HEK293T (cell line): Measurements from ENCODE around the gene ZNF184.

Source experiments
- CTCF ChIA-PET: fragments of 350-600 bp; formaldehyde crosslinking; extraction: SDS; loops from one replicate; lab custom pipeline; 2021; ENCODE audit warnings: antibody characterized with exemption, inconsistent platforms; lab: Yijun Ruan, JAX
- POLR2A ChIA-PET: fragments of 350-600 bp; formaldehyde crosslinking; extraction: SDS; loops from one replicate; lab custom pipeline; 2020; ENCODE audit warnings: antibody characterized with exemption, inconsistent platforms; lab: Yijun Ruan, JAX
- DNase-seq: peaks from one replicate; pipeline ENCODE4 v3.0.0; 2012; ENCODE audit warnings: mixed read lengths; ENCODE audit errors: extremely low spot score
- BHLHE40 ChIP-seq: fragments of 450-650 bp; IDR thresholded peaks from 2 replicates; pipeline ENCODE4 v1.6.1; 2016; ENCODE audit warnings: mild to moderate bottlenecking, moderate library complexity, borderline replicate concordance
- FOXA1 ChIP-seq: fragments of 450-650 bp; IDR thresholded peaks from 2 replicates; pipeline ENCODE4 v1.6.1; 2016; ENCODE audit warnings: mild to moderate bottlenecking
- FOXM1 ChIP-seq: fragments of 450-650 bp; IDR thresholded peaks from 2 replicates; pipeline ENCODE4 v1.6.1; 2017; ENCODE audit warnings: mild to moderate bottlenecking, borderline replicate concordance

The ZNF184 gene

DNA sequence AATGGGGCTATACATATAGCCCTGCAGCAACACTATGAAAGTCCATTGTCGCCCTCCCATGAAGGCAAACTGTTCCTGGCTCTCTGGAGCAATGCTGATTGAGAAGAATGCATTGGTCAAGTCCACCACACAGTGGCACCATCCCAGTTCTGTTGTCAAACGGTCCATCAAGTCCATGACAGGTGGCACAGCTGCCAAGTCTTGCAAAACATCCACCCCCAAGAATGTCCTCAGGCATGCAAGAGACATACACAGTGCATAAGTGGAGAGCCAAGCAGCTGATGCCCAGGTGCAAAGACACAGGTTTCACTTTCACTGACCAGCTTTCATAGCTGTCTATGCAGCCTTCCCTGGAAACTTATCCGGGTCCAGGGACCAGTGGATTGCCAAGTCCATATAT lies 66.8 kb downstream of the ZNF184 start:
- TF ChIP-seq BHLHE40 (no peak), FOXA1 (no peak)
- ChIA-PET CTCF (no interaction called here), POLR2A (no interaction called here)
- DNase-seq = no peak

- TF ChIP-seq FOXM1 (no peak), BHLHE40 (no peak)
- CTCF ChIA-PET = no interaction called here
- no peak for DNase-seq
- POLR2A ChIA-PET = no interaction called here
These were observed 71.8 kb downstream of the ZNF184 start for GRCh38 chr6:27400877-27401642.
